ENCODE measurements around the gene SWT1. TPM values are rescaled to one million over a fixed set of nuclear protein-coding genes. Genes with fewer than 3 reads are reported as not detected.

SWT1 gene
- total RNA-seq, 3 donors from 2014 or later = 5.4 to 7.7 (median 5.7) TPM

DNA sequence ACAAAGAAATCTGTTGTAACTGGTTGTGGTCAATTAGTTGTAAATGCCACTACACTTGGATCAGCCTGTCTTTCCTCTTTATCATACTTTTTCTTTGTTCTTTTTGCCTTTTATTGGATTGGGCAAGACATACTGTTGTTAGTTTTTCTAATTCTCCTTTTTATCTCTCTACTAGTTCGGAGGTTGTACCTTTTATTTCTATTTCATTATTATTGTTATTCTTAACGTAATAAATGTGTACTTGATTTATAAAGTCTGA is 100.9 kb downstream of the SWT1 start:
- Histone ChIP-seq H3K9me3 (no peaks in the 10 kb centered on the region), H3K4me1 (ENCODE audit: low read depth) (no peaks in the 10 kb centered on the region), H3K4me3 (no peak overlapping the region), H3K36me3 (ENCODE audit: low read depth) (no peaks in the 10 kb centered on the region)
- intact Hi-C loops (cut with DNase I, micrococcal nuclease) = no loop called here
- DNase-seq (no peak), ATAC-seq (no peak)
- TF ChIP-seq, protein P1, sequence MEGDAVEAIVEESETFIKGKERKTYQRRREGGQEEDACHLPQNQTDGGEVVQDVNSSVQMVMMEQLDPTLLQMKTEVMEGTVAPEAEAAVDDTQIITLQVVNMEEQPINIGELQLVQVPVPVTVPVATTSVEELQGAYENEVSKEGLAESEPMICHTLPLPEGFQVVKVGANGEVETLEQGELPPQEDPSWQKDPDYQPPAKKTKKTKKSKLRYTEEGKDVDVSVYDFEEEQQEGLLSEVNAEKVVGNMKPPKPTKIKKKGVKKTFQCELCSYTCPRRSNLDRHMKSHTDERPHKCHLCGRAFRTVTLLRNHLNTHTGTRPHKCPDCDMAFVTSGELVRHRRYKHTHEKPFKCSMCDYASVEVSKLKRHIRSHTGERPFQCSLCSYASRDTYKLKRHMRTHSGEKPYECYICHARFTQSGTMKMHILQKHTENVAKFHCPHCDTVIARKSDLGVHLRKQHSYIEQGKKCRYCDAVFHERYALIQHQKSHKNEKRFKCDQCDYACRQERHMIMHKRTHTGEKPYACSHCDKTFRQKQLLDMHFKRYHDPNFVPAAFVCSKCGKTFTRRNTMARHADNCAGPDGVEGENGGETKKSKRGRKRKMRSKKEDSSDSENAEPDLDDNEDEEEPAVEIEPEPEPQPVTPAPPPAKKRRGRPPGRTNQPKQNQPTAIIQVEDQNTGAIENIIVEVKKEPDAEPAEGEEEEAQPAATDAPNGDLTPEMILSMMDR (IDR thresholded peaks at IDR 0.05) = no peak

DNA sequence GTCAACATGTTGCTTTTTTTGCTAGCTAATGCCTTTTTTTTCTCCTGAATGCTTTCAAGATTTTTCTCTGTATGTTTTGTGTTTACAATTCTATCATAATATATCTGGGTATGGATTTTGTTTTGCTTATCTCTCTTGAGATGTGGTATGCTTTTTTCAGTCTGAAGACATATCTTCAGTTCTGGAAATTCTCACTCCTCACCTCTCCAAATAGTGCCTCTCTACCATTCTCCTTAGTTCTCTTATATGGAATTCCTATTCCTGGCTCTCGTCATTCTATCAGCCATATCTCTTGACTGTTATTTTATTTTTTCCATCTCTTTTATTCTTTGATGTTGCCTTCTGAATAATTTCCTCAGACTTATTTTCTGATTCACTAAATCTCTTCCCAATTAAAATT is 101.7 kb downstream of the SWT1 start:
- Histone ChIP-seq H3K4me1 (ENCODE audit: low read depth) (no peaks in the 10 kb centered on the region), H3K36me3 (ENCODE audit: low read depth) (no peaks in the 10 kb centered on the region), H3K4me3 (no peak overlapping the region), H3K9me3 (no peaks in the 10 kb centered on the region)
- no peak for DNase-seq
- intact Hi-C loops (cut with DNase I, micrococcal nuclease) = no loop called here
- TF ChIP-seq, protein P1 (IDR thresholded peaks at IDR 0.05) = no peak
- ATAC-seq = no peak

DNA sequence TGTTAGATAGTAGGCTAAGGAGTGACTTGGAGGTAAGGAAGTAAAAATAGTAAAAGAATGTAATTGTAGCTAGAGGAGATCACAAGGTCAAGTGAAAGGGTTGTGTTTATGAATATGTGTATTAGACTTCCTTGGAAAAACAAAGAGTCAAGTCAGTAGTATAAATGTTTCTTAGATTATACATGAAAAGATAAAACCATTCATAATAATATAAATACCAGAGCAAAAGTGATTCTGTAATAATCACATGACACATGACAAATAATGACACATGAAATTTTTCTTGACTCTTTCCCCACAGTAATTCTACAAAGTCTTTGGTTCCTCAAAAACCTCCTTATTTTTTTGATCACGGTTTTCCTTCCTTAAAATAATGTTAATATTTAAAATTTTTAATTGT is 103.6 kb downstream of the SWT1 start:
- no peak overlapping the region for H3K4me3 ChIP-seq
- H3K36me3 ChIP-seq (ENCODE audit: low read depth) = no peaks in the 10 kb centered on the region
- TF ChIP-seq, protein P1 (IDR thresholded peaks at IDR 0.05) = no peak
- DNase-seq (no peak), ATAC-seq (no peak)
- H3K4me1 ChIP-seq (ENCODE audit: low read depth) = no peaks in the 10 kb centered on the region
- H3K9me3 ChIP-seq = no peaks in the 10 kb centered on the region
- intact Hi-C loops (cut with DNase I, micrococcal nuclease) = no loop called here

DNA sequence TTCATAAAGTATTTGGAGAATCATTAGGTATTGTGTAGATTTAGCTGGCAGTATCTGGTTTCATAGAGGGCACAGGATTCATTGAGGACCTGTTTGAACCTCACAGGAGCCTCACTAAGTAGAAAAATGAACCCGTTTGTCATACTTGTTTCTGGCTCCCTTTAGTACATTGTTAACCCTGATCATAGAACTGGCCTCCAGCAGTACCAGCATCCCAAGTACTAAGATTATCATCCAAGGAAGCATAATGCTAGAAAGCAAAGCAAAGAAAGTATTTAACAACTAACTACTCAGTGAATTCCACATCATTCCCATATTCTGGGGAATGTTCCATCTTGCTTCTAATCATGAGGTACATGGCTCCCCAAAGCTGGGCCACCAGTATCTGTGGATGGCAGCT is 105.2 kb downstream of the SWT1 start:
- Histone ChIP-seq H3K4me1 (ENCODE audit: low read depth) (no peaks in the 10 kb centered on the region), H3K9me3 (no peaks in the 10 kb centered on the region), H3K4me3 (no peak overlapping the region), H3K36me3 (ENCODE audit: low read depth) (no peaks in the 10 kb centered on the region)
- DNase-seq (no peak), ATAC-seq (no peak)
- intact Hi-C loops (cut with DNase I, micrococcal nuclease) = no loop called here
- TF ChIP-seq, protein P1 (IDR thresholded peaks at IDR 0.05) = no peak

DNA sequence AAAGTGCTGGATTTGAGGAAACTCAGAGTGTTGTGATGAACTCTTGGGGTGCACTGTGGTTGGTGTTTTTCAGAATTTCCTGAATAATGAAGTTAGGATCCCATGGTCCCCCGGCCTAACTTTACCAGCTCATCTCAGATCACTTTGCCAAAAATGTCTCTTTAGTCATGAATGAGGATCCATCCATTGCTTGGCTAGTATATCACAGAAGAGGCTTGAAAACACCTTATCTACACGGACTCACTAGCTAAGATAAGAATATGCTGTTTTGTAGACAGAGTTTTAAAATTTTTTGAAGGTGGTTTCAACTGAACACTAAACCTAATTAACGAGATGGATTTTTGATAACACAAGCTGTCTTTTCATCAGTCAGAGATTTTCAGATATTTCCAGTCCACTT is 106.3 kb downstream of the SWT1 start:
- TF ChIP-seq, protein P1 (IDR thresholded peaks at IDR 0.05) = no peak
- H3K4me1 ChIP-seq (ENCODE audit: low read depth) = no peaks in the 10 kb centered on the region
- intact Hi-C loops (cut with DNase I, micrococcal nuclease) = no loop called here
- H3K4me3 ChIP-seq = no peak overlapping the region
- ATAC-seq (no peak), DNase-seq (no peak)
- no peaks in the 10 kb centered on the region for H3K9me3 ChIP-seq
- H3K36me3 ChIP-seq (ENCODE audit: low read depth) = no peaks in the 10 kb centered on the region

DNA sequence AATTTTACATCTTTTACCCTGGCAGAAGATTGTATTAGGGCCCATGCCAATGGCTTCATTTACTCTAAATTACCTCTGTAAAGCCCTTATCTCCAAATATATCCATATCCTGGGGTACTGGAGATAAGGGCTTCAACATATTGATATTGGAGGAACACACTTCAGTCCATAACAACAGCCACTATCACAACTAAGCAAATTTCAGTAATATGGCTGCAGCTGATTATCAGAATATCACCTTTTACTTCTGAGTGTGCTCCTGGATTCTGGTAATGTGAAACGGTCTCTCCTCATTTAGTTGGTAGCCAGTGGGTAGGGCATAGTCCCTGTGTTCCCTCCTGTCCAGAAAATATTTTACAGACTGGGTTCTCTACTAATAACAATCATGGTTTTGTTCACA is 106.8 kb downstream of the SWT1 start:
- TF ChIP-seq, protein P1 (IDR thresholded peaks at IDR 0.05) = no peak
- no peaks in the 10 kb centered on the region for H3K9me3 ChIP-seq
- H3K4me3 ChIP-seq = no peak overlapping the region
- DNase-seq (no peak), ATAC-seq (no peak)
- H3K36me3 ChIP-seq (ENCODE audit: low read depth) = no peaks in the 10 kb centered on the region
- intact Hi-C loops (cut with DNase I, micrococcal nuclease) = no loop called here
- H3K4me1 ChIP-seq (ENCODE audit: low read depth) = no peaks in the 10 kb centered on the region
